Measurements from ENCODE around the gene CHCT1.

DNA sequence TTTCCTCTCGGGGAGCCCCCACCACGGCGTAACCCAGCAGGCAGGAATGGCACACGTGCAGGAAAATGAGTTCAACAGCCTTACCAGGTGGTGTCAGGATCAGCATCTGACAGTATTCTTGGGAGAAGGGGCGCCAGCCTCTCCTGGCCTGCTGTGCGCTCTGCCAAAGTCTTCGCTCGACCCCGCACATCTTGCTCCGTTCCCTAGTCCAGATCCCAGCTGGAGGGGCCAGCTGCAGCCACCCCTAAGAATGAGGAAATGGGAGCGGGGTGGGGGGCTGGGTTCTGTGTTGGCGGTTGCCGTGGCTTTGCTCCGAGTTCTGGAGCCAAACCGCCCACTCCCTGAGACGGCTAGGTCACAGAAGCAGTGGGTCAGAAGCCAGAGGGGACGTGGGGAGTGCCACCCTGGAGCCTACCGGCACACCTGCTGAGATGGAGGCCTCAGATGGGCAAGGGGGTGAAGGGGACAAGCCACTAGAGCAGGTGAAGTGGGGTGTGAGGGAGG lies at the start of gene CHCT1:
- TF ChIP-seq CTCF (optimal IDR thresholded peaks at IDR 0.05 in 1 of 3, IDR thresholded peaks at IDR 0.05 in 1 of 3, conservative IDR thresholded peaks at IDR 0.05 in 1 of 3; ENCODE audit: extremely low read depth in 1 of 3, insufficient read depth in 2 of 3, low read length in 3 of 3) = no peak
- no peak for TF ChIP-seq EZH2 (IDR thresholded peaks at IDR 0.05; ENCODE audit: low read length)

Measured in keratinocyte (primary cell).